ENCODE measurements around the gene MACO1.
"Not testable (repeated sequence)": the region's sequence is repeated elsewhere in the genome, so short reads cannot be mapped to it uniquely, and the experiment has no call there.

DNA sequence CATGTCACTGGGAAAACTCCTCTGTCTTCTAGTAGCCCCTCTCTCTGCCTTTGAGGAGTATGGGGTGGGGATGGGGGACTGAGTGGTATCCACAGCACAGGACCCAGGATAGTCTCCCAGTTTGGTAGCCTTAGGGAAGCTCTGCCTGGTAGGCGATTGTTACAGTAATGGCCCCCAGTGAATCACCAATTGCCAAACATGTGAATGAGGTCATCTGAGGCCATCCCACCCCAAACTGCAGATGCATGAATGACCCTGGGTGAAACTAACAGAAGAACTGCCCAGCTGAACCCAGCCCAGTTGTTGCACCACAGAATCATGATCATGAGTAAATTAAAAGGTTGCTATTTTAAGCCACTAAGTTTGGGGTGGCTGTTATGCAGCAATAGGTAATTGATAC, 16.1 kb upstream of the MACO1 start:
- not testable (repeated sequence) for TF ChIP-seq POLR2A (IDR thresholded peaks at IDR 0.05; ENCODE audit: low read depth)
- TF ChIP-seq, protein P1, sequence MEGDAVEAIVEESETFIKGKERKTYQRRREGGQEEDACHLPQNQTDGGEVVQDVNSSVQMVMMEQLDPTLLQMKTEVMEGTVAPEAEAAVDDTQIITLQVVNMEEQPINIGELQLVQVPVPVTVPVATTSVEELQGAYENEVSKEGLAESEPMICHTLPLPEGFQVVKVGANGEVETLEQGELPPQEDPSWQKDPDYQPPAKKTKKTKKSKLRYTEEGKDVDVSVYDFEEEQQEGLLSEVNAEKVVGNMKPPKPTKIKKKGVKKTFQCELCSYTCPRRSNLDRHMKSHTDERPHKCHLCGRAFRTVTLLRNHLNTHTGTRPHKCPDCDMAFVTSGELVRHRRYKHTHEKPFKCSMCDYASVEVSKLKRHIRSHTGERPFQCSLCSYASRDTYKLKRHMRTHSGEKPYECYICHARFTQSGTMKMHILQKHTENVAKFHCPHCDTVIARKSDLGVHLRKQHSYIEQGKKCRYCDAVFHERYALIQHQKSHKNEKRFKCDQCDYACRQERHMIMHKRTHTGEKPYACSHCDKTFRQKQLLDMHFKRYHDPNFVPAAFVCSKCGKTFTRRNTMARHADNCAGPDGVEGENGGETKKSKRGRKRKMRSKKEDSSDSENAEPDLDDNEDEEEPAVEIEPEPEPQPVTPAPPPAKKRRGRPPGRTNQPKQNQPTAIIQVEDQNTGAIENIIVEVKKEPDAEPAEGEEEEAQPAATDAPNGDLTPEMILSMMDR (IDR thresholded peaks at IDR 0.05): not testable (repeated sequence)

Measured in esophagus muscularis mucosa (tissue), 3 donors.